NCI-H1092 treated with DMSO at 0.1 percent for 48 hours (cell line): ENCODE results near the gene TSHZ1.
"Not testable (repeated sequence)": the region's sequence is repeated elsewhere in the genome, so short reads cannot be mapped to it uniquely, and the experiment has no call there.

ENCODE experiments used
- DNase-seq: peaks from one replicate; lab custom pipeline; 2025; lab: John Stamatoyannopoulos, UW

TSHZ1 gene

GRCh38 chr18:75316223-75316622 lies 105.6 kb downstream of the TSHZ1 start:
- DNase-seq, result no peak

- no peak for DNase-seq
Observed at GRCh38 chr18:75316826-75317225, 106.2 kb downstream of the TSHZ1 start.

- no peak for DNase-seq
Observed at GRCh38 chr18:75317300-75317699, 106.7 kb downstream of the TSHZ1 start.

GRCh38 chr18:75317703-75318102 lies 107.1 kb downstream of the TSHZ1 start:
- DNase-seq, result no peak

- no peak for DNase-seq
Observed at GRCh38 chr18:75319905-75320304, 109.3 kb downstream of the TSHZ1 start.

- DNase-seq, result no peak
Observed at GRCh38 chr18:75320506-75320905, 109.9 kb downstream of the TSHZ1 start.

GRCh38 chr18:75321431-75321830 lies 110.8 kb downstream of the TSHZ1 start:
- no peak for DNase-seq

GRCh38 chr18:75322206-75322605 lies 111.6 kb downstream of the TSHZ1 start:
- DNase-seq, result no peak

GRCh38 chr18:75323821-75324585 lies 113.4 kb downstream of the TSHZ1 start:
- DNase-seq, result no peak

GRCh38 chr18:75324686-75325257 lies 114.2 kb downstream of the TSHZ1 start:
- DNase-seq, result no peak

- DNase-seq, result not testable (repeated sequence)
Observed at GRCh38 chr18:75329753-75330152, 119.2 kb downstream of the TSHZ1 start.

- no peak for DNase-seq
Observed at GRCh38 chr18:75330308-75330707, 119.7 kb downstream of the TSHZ1 start.

GRCh38 chr18:75334869-75335268 lies 124.3 kb downstream of the TSHZ1 start:
- DNase-seq, result no peak

- no peak for DNase-seq
Observed at GRCh38 chr18:75335511-75335910, 124.9 kb downstream of the TSHZ1 start.

- no peak for DNase-seq
Observed at GRCh38 chr18:75336767-75337166, 126.2 kb downstream of the TSHZ1 start.

- DNase-seq, result no peak
Observed at GRCh38 chr18:75337348-75337747, 126.8 kb downstream of the TSHZ1 start.

GRCh38 chr18:75338631-75339030 lies 128.0 kb downstream of the TSHZ1 start:
- DNase-seq, result no peak
